GM21786 (cell line): ENCODE results near the gene RHOD.

ENCODE experiments used
- ATAC-seq: cut with Tn5 transposase; IDR thresholded peaks from one replicate; pipeline ENCODE4 v1.9.1; 2021; ENCODE audit not compliant: unreplicated experiment

RHOD gene

GRCh38 chr11:67031791-67032561 is 24.7 kb upstream of the RHOD start:
- no peak for ATAC-seq

GRCh38 chr11:67032830-67033551 is 23.7 kb upstream of the RHOD start:
- no peak for ATAC-seq

- ATAC-seq, result no peak
Observed at GRCh38 chr11:67033661-67034166, 22.9 kb upstream of the RHOD start.

- ATAC-seq, result no peak
Observed at GRCh38 chr11:67034350-67034749, 22.3 kb upstream of the RHOD start.

GRCh38 chr11:67040147-67040546 is 16.5 kb upstream of the RHOD start:
- ATAC-seq, result no peak

- ATAC-seq, result no peak
Observed at GRCh38 chr11:67041602-67042001, 15.0 kb upstream of the RHOD start.

- ATAC-seq, result no peak
Observed at GRCh38 chr11:67043572-67044349, 12.9 kb upstream of the RHOD start.

GRCh38 chr11:67044496-67044895 is 12.2 kb upstream of the RHOD start:
- ATAC-seq, result no peak

- ATAC-seq, result no peak
Observed at GRCh38 chr11:67045314-67045713, 11.3 kb upstream of the RHOD start.

- ATAC-seq, result no peak
Observed at GRCh38 chr11:67048515-67049130, 8.0 kb upstream of the RHOD start.

GRCh38 chr11:67050139-67050538 is 6.5 kb upstream of the RHOD start:
- no peak for ATAC-seq

- ATAC-seq, result no peak
Observed at GRCh38 chr11:67051180-67051893, 5.3 kb upstream of the RHOD start.

- ATAC-seq, result no peak
Observed at GRCh38 chr11:67051945-67052488, 4.6 kb upstream of the RHOD start.

- no peak for ATAC-seq
Observed at GRCh38 chr11:67052891-67053290, 3.8 kb upstream of the RHOD start.

GRCh38 chr11:67053896-67054329 is 2.7 kb upstream of the RHOD start:
- peak; percentile 45 for ATAC-seq

- no peak for ATAC-seq
Observed at GRCh38 chr11:67054346-67054835, 2.3 kb upstream of the RHOD start.

- no peak for ATAC-seq
Observed at GRCh38 chr11:67054836-67055523, 1.7 kb upstream of the RHOD start.

GRCh38 chr11:67055812-67056211 is 835 bp upstream of the RHOD start:
- no peak for ATAC-seq

GRCh38 chr11:67057205-67057672 is 592 bp downstream of the RHOD start:
- ATAC-seq, result no peak
